Measurements from ENCODE around the gene TNFRSF6B.

GRCh38 chr20:63743210-63743970 is 46.9 kb downstream of the TNFRSF6B start:
- TF ChIP-seq CTCF (conservative IDR thresholded peaks at IDR 0.05; ENCODE audit: low read length) = no peak
- no peak for TF ChIP-seq EZH2phosphoT487 (IDR thresholded peaks at IDR 0.05; ENCODE audit: borderline replicate concordance)

Data from Loucy (cell line).